ENCODE measurements around the gene SUMO4.

SUMO4 gene

GRCh38 chr6:149392093-149392492 is 8.0 kb upstream of the SUMO4 start:
- no peak for DNase-seq

- DNase-seq = no peak
These were observed 7.5 kb upstream of the SUMO4 start for GRCh38 chr6:149392535-149392934.

- DNase-seq = no peak
These were observed 6.9 kb upstream of the SUMO4 start for GRCh38 chr6:149393002-149393679.

GRCh38 chr6:149395185-149395584 is 4.9 kb upstream of the SUMO4 start:
- no peak for DNase-seq

GRCh38 chr6:149397384-149397783 is 2.7 kb upstream of the SUMO4 start:
- no peak for DNase-seq

- no peak for DNase-seq
These were observed 3.5 kb downstream of the SUMO4 start for GRCh38 chr6:149403534-149403933.

- no peak for DNase-seq
These were observed 6.0 kb downstream of the SUMO4 start for GRCh38 chr6:149405823-149406765.

- DNase-seq = no peak
These were observed 9.6 kb downstream of the SUMO4 start for GRCh38 chr6:149409617-149410016.

- DNase-seq = no peak
These were observed 10.5 kb downstream of the SUMO4 start for GRCh38 chr6:149410557-149410956.

- DNase-seq = no peak
These were observed 13.9 kb downstream of the SUMO4 start for GRCh38 chr6:149414009-149414408.

GRCh38 chr6:149414821-149415220 is 14.8 kb downstream of the SUMO4 start:
- no peak for DNase-seq

- DNase-seq = no peak
These were observed 19.8 kb downstream of the SUMO4 start for GRCh38 chr6:149419696-149420404.

GRCh38 chr6:149421132-149421531 is 21.1 kb downstream of the SUMO4 start:
- no peak for DNase-seq

- DNase-seq = no peak
These were observed 22.5 kb downstream of the SUMO4 start for GRCh38 chr6:149422581-149422980.

GRCh38 chr6:149423964-149424440 is 23.9 kb downstream of the SUMO4 start:
- no peak for DNase-seq

GRCh38 chr6:149425224-149425623 is 25.2 kb downstream of the SUMO4 start:
- DNase-seq = no peak

- no peak for DNase-seq
These were observed 25.7 kb downstream of the SUMO4 start for GRCh38 chr6:149425754-149426153.

- DNase-seq = no peak
These were observed 28.5 kb downstream of the SUMO4 start for GRCh38 chr6:149428606-149429005.

GRCh38 chr6:149429427-149430360 is 29.6 kb downstream of the SUMO4 start:
- DNase-seq = no peak

GRCh38 chr6:149431905-149432775 is 32.1 kb downstream of the SUMO4 start:
- peak; percentile 56 to 86 for DNase-seq

- no peak for DNase-seq
These were observed 33.3 kb downstream of the SUMO4 start for GRCh38 chr6:149433405-149433804.
